GM21390 (cell line): ENCODE measurements around the gene TRIM52.

Experiments
- ATAC-seq: cut with Tn5 transposase; IDR thresholded peaks from one replicate; pipeline ENCODE4 v1.9.1; 2021; ENCODE audit not compliant: unreplicated experiment

The TRIM52 gene

GRCh38 chr5:181234455-181235306, 26.3 kb downstream of the TRIM52 start:
- ATAC-seq, result no peak

GRCh38 chr5:181233801-181234454, 27.0 kb downstream of the TRIM52 start:
- no peak for ATAC-seq

- no peak for ATAC-seq
These were observed 27.7 kb downstream of the TRIM52 start for GRCh38 chr5:181233088-181233800.

GRCh38 chr5:181232593-181232992, 28.4 kb downstream of the TRIM52 start:
- no peak for ATAC-seq

- ATAC-seq, result no peak
These were observed 29.5 kb downstream of the TRIM52 start for GRCh38 chr5:181231432-181231831.

GRCh38 chr5:181230551-181230950, 30.4 kb downstream of the TRIM52 start:
- no peak for ATAC-seq

- ATAC-seq, result no peak
These were observed 30.9 kb downstream of the TRIM52 start for GRCh38 chr5:181229996-181230395.

- no peak for ATAC-seq
These were observed 36.3 kb downstream of the TRIM52 start for GRCh38 chr5:181224390-181225229.

GRCh38 chr5:181223729-181224389, 37.1 kb downstream of the TRIM52 start:
- ATAC-seq, result peak; percentile 1

- peak; percentile 63 for ATAC-seq
These were observed 37.8 kb downstream of the TRIM52 start, which contains the start of gene TRIM41 for GRCh38 chr5:181223058-181223728. Gene TRIM41, plus strand, starts transcription at chr5:181223281. Its CDS starts 719 bp downstream, at chr5:181224000.

GRCh38 chr5:181222630-181223057, 38.3 kb downstream of the TRIM52 start:
- ATAC-seq, result no peak

- peak; percentile 30 for ATAC-seq
These were observed 38.9 kb downstream of the TRIM52 start for GRCh38 chr5:181221792-181222629.

- ATAC-seq, result no peak
These were observed 39.7 kb downstream of the TRIM52 start for GRCh38 chr5:181221105-181221791.

GRCh38 chr5:181220178-181220515, 40.8 kb downstream of the TRIM52 start:
- no peak for ATAC-seq

- ATAC-seq, result no peak
These were observed 41.4 kb downstream of the TRIM52 start for GRCh38 chr5:181219262-181220177.

- no peak for ATAC-seq
These were observed 42.2 kb downstream of the TRIM52 start for GRCh38 chr5:181218795-181219124.

- no peak for ATAC-seq
These were observed 43.2 kb downstream of the TRIM52 start for GRCh38 chr5:181217803-181218062.
